Measurements from ENCODE around the gene GPD2.

Gene GPD2

GRCh38 chr2:156411835-156412234 lies 24.3 kb upstream of the GPD2 start:
- TF ChIP-seq POLR2A (IDR thresholded peaks at IDR 0.05; ENCODE audit: low read depth, low read length) (no peak), POLR2AphosphoS5 (IDR thresholded peaks at IDR 0.05; ENCODE audit: low read depth, low read length) (no peak), TAF1 (IDR thresholded peaks at IDR 0.05; ENCODE audit: borderline replicate concordance, low read depth, low read length) (no peak)
- DNase-seq (ENCODE audit: insufficient read length) = no peak
- FAIRE-seq = no peak

- TF ChIP-seq TAF1 (IDR thresholded peaks at IDR 0.05; ENCODE audit: borderline replicate concordance, low read depth, low read length) (no peak), POLR2A (IDR thresholded peaks at IDR 0.05; ENCODE audit: low read depth, low read length) (no peak), POLR2AphosphoS5 (IDR thresholded peaks at IDR 0.05; ENCODE audit: low read depth, low read length) (no peak)
- DNase-seq (ENCODE audit: insufficient read length) = no peak
- FAIRE-seq = no peak
Observed at GRCh38 chr2:156421851-156422250, 14.3 kb upstream of the GPD2 start.

GRCh38 chr2:156423674-156424282 lies 12.4 kb upstream of the GPD2 start:
- no peak for FAIRE-seq
- no peak for DNase-seq (ENCODE audit: insufficient read length)
- TF ChIP-seq POLR2AphosphoS5 (IDR thresholded peaks at IDR 0.05; ENCODE audit: low read depth, low read length) (no peak), POLR2A (IDR thresholded peaks at IDR 0.05; ENCODE audit: low read depth, low read length) (no peak), TAF1 (IDR thresholded peaks at IDR 0.05; ENCODE audit: borderline replicate concordance, low read depth, low read length) (no peak)

- TF ChIP-seq POLR2A (IDR thresholded peaks at IDR 0.05; ENCODE audit: low read depth, low read length) = no peak
- TF ChIP-seq TAF1 (IDR thresholded peaks at IDR 0.05; ENCODE audit: borderline replicate concordance, low read depth, low read length) = no peak
- TF ChIP-seq POLR2AphosphoS5 (IDR thresholded peaks at IDR 0.05; ENCODE audit: low read depth, low read length) = no peak
- FAIRE-seq = no peak
Observed at GRCh38 chr2:156427074-156427473, 9.1 kb upstream of the GPD2 start.

GRCh38 chr2:156429211-156429610 lies 7.0 kb upstream of the GPD2 start:
- TF ChIP-seq TAF1 (IDR thresholded peaks at IDR 0.05; ENCODE audit: borderline replicate concordance, low read depth, low read length) (no peak), POLR2AphosphoS5 (IDR thresholded peaks at IDR 0.05; ENCODE audit: low read depth, low read length) (no peak), POLR2A (IDR thresholded peaks at IDR 0.05; ENCODE audit: low read depth, low read length) (no peak)
- FAIRE-seq (no peak), DNase-seq (ENCODE audit: insufficient read length) (no peak)

More at GRCh38 chr2:156427074-156427473, 9.1 kb upstream of the GPD2 start:
- DNase-seq (ENCODE audit: insufficient read length) = no peak

- TF ChIP-seq POLR2A (IDR thresholded peaks at IDR 0.05; ENCODE audit: low read depth, low read length) (no peak), POLR2AphosphoS5 (IDR thresholded peaks at IDR 0.05; ENCODE audit: low read depth, low read length) (no peak), TAF1 (IDR thresholded peaks at IDR 0.05; ENCODE audit: borderline replicate concordance, low read depth, low read length) (no peak)
- FAIRE-seq (peak; percentile 44), DNase-seq (ENCODE audit: insufficient read length) (no peak)
Observed at GRCh38 chr2:156430236-156430979, 5.8 kb upstream of the GPD2 start.

GRCh38 chr2:156430980-156431358 lies 5.2 kb upstream of the GPD2 start:
- peak; percentile 90 for FAIRE-seq
- no peak for TF ChIP-seq TAF1 (IDR thresholded peaks at IDR 0.05; ENCODE audit: borderline replicate concordance, low read depth, low read length)
- TF ChIP-seq POLR2AphosphoS5 (IDR thresholded peaks at IDR 0.05; ENCODE audit: low read depth, low read length) = no peak
- no peak for TF ChIP-seq POLR2A (IDR thresholded peaks at IDR 0.05; ENCODE audit: low read depth, low read length)
- peak; percentile 15 for DNase-seq (ENCODE audit: insufficient read length)

- TF ChIP-seq POLR2AphosphoS5 (IDR thresholded peaks at IDR 0.05; ENCODE audit: low read depth, low read length) = no peak
- FAIRE-seq = no peak
- DNase-seq (ENCODE audit: insufficient read length) = no peak
Observed at GRCh38 chr2:156434461-156435291, 1.5 kb upstream of the GPD2 start.

- DNase-seq (ENCODE audit: insufficient read length) (no peak), FAIRE-seq (no peak)
- TF ChIP-seq TAF1 (IDR thresholded peaks at IDR 0.05; ENCODE audit: borderline replicate concordance, low read depth, low read length) (no peak), POLR2AphosphoS5 (IDR thresholded peaks at IDR 0.05; ENCODE audit: low read depth, low read length) (no peak), POLR2A (IDR thresholded peaks at IDR 0.05; ENCODE audit: low read depth, low read length) (no peak)
Observed at GRCh38 chr2:156435396-156435717, 822 bp upstream of the GPD2 start.

- DNase-seq (ENCODE audit: insufficient read length) (peak; percentile 16), FAIRE-seq (peak; percentile 70)
- TF ChIP-seq POLR2AphosphoS5 (IDR thresholded peaks at IDR 0.05; ENCODE audit: low read depth, low read length) (no peak), POLR2A (IDR thresholded peaks at IDR 0.05; ENCODE audit: low read depth, low read length) (no peak), TAF1 (IDR thresholded peaks at IDR 0.05; ENCODE audit: borderline replicate concordance, low read depth, low read length) (no peak)
Observed at GRCh38 chr2:156436497-156437085, 412 bp downstream of the GPD2 start.

GRCh38 chr2:156437272-156437930 lies 1.2 kb downstream of the GPD2 start:
- DNase-seq (ENCODE audit: insufficient read length) (no peak), FAIRE-seq (peak; percentile 40)
- TF ChIP-seq POLR2AphosphoS5 (IDR thresholded peaks at IDR 0.05; ENCODE audit: low read depth, low read length) (no peak), TAF1 (IDR thresholded peaks at IDR 0.05; ENCODE audit: borderline replicate concordance, low read depth, low read length) (no peak), POLR2A (IDR thresholded peaks at IDR 0.05; ENCODE audit: low read depth, low read length) (no peak)

Measured in GM12892 (cell line).